Ovary (tissue), 3 donors: ENCODE results near the gene LRMDA.

Source experiments
- EP300 ChIP-seq: sonication (generic); formaldehyde crosslinking; IDR thresholded peaks from one replicate; pipeline ENCODE4 v1.6.1; 2017; ENCODE audit warnings: antibody characterized with exemption
- TF ChIP-seq, protein P1 (sequence below), 3 donors: fragments of 450-650 bp in 2 of 3; fragments of 200-600 bp in 1 of 3; IDR thresholded peaks; one replicate each; pipeline versions ENCODE4 v1.5.1 to v1.8.0; 2016 to 2022; ENCODE audit warnings: antibody characterized with exemption in 3 of 3, mild to moderate bottlenecking in 1 of 3
- donor health status: DM: no; HTN: no; CAD: no.

DNA sequence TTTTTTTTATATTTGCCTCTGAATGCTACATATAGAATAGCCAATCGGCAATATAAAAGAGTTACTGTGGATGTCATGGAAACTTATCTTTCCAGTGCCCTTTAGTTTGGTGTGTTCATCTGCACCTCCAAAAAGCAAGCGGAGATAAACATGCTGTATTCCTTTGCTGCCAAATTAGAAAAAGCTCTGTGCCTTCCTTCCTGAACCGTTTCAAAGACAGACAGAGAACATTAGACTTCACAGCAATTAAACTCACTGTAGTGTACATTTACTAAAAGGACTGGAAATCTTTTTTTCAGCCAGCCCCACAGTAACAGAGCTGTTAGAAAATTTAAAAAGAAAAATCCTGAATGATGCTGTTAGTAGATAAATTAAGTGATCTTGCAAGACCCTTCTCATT is 707.5 kb downstream of the LRMDA start:
- no peak for TF ChIP-seq EP300
- TF ChIP-seq, protein P1, sequence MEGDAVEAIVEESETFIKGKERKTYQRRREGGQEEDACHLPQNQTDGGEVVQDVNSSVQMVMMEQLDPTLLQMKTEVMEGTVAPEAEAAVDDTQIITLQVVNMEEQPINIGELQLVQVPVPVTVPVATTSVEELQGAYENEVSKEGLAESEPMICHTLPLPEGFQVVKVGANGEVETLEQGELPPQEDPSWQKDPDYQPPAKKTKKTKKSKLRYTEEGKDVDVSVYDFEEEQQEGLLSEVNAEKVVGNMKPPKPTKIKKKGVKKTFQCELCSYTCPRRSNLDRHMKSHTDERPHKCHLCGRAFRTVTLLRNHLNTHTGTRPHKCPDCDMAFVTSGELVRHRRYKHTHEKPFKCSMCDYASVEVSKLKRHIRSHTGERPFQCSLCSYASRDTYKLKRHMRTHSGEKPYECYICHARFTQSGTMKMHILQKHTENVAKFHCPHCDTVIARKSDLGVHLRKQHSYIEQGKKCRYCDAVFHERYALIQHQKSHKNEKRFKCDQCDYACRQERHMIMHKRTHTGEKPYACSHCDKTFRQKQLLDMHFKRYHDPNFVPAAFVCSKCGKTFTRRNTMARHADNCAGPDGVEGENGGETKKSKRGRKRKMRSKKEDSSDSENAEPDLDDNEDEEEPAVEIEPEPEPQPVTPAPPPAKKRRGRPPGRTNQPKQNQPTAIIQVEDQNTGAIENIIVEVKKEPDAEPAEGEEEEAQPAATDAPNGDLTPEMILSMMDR (IDR thresholded peaks at IDR 0.05), result no peak
